Measurements from ENCODE around the gene GSC2.

The GSC2 gene

GRCh38 chr22:19134874-19135273 is 15.2 kb downstream of the GSC2 start:
- TF ChIP-seq FOXK2 (IDR thresholded peaks at IDR 0.05) (no peak), CTBP1 (IDR thresholded peaks at IDR 0.05; ENCODE audit: borderline replicate concordance) (no peak), NFRKB (IDR thresholded peaks at IDR 0.05) (no peak), ELF4 (IDR thresholded peaks at IDR 0.05) (no peak), ARNT (IDR thresholded peaks at IDR 0.05) (no peak), BHLHE40 (IDR thresholded peaks at IDR 0.05; ENCODE audit: borderline replicate concordance) (no peak), FOXA1 (IDR thresholded peaks at IDR 0.05) (no peak), TARDBP (IDR thresholded peaks at IDR 0.05) (no peak), LEF1 (IDR thresholded peaks at IDR 0.05; ENCODE audit: borderline replicate concordance) (no peak), FOXM1 (IDR thresholded peaks at IDR 0.05; ENCODE audit: borderline replicate concordance) (no peak), PKNOX1 (IDR thresholded peaks at IDR 0.05) (no peak), SP1 (IDR thresholded peaks at IDR 0.05) (no peak)
- ChIA-PET POLR2A (interaction anchor here (1.3 to 3.4 kb wide), 2 partner anchors 9 to 12 kb away, joined by 7 to 29 read pairs; partner anchors contain the start of genes DGCR2 and ESS2), CTCF (no interaction called here)
- no peak for DNase-seq (ENCODE audit: extremely low spot score)

GRCh38 chr22:19134176-19134831 is 15.8 kb downstream of the GSC2 start:
- TF ChIP-seq L3MBTL2 (conservative IDR thresholded peaks at IDR 0.05) (no peak), FOXM1 (IDR thresholded peaks at IDR 0.05; ENCODE audit: borderline replicate concordance) (no peak), FOXK2 (IDR thresholded peaks at IDR 0.05) (no peak), CTBP1 (IDR thresholded peaks at IDR 0.05; ENCODE audit: borderline replicate concordance) (no peak), FOXA1 (IDR thresholded peaks at IDR 0.05) (no peak), PKNOX1 (IDR thresholded peaks at IDR 0.05) (no peak), HDGF (IDR thresholded peaks at IDR 0.05; ENCODE audit: borderline replicate concordance) (no peak), ZNF384 (IDR thresholded peaks at IDR 0.05) (no peak), ARNT (IDR thresholded peaks at IDR 0.05) (no peak), NFRKB (IDR thresholded peaks at IDR 0.05) (no peak), SUZ12 (IDR thresholded peaks at IDR 0.05) (no peak), LEF1 (IDR thresholded peaks at IDR 0.05; ENCODE audit: borderline replicate concordance) (no peak), SP1 (IDR thresholded peaks at IDR 0.05) (no peak), ELF4 (IDR thresholded peaks at IDR 0.05) (no peak), BHLHE40 (IDR thresholded peaks at IDR 0.05; ENCODE audit: borderline replicate concordance) (no peak)
- ChIA-PET CTCF (no interaction called here), POLR2A (interaction anchor here (1.3 to 3.4 kb wide), 2 partner anchors 10 to 11 kb away, joined by 7 to 29 read pairs; partner anchors contain the start of genes DGCR2 and ESS2)

GRCh38 chr22:19133561-19133960 is 16.5 kb downstream of the GSC2 start:
- TF ChIP-seq L3MBTL2 (conservative IDR thresholded peaks at IDR 0.05) (no peak), HDGF (IDR thresholded peaks at IDR 0.05; ENCODE audit: borderline replicate concordance) (no peak), FOXM1 (IDR thresholded peaks at IDR 0.05; ENCODE audit: borderline replicate concordance) (no peak)
- ChIA-PET CTCF (interaction anchor here (1.0 kb wide), 1 partner anchor 11 kb away, joined by 4 read pairs; the partner anchor contains the start of gene ESS2), POLR2A (interaction anchor here (1.0 to 3.4 kb wide), 3 partner anchors 11 kb away, joined by 3 to 29 read pairs (median 7); partner anchors contain the start of genes DGCR2 and ESS2)
- no peak for DNase-seq (ENCODE audit: extremely low spot score)

More at GRCh38 chr22:19134176-19134831, 15.8 kb downstream of the GSC2 start:
- DNase-seq (ENCODE audit: extremely low spot score), result no peak

GRCh38 chr22:19132693-19133400 is 17.2 kb downstream of the GSC2 start:
- POLR2A ChIA-PET, result interaction anchor here (1.0 to 3.4 kb wide), 2 partner anchors 11 kb away, joined by 3 to 29 read pairs; partner anchors contain the start of genes DGCR2 and ESS2
- no peak for DNase-seq (ENCODE audit: extremely low spot score)
- CTCF ChIA-PET, result interaction anchor here (0.7 to 1.0 kb wide), 2 partner anchors 12 to 176 kb away, joined by 3 to 4 read pairs; partner anchors contain the start of gene ESS2
- no peak for TF ChIP-seq ZNF384 (IDR thresholded peaks at IDR 0.05)
- no peak for TF ChIP-seq SP1 (IDR thresholded peaks at IDR 0.05)
- no peak for TF ChIP-seq ELF4 (IDR thresholded peaks at IDR 0.05)
- no peak for TF ChIP-seq L3MBTL2 (conservative IDR thresholded peaks at IDR 0.05)
- no peak for TF ChIP-seq SUZ12 (IDR thresholded peaks at IDR 0.05)
- no peak for TF ChIP-seq BHLHE40 (IDR thresholded peaks at IDR 0.05; ENCODE audit: borderline replicate concordance)
- no peak for TF ChIP-seq LEF1 (IDR thresholded peaks at IDR 0.05; ENCODE audit: borderline replicate concordance)
- no peak for TF ChIP-seq FOXM1 (IDR thresholded peaks at IDR 0.05; ENCODE audit: borderline replicate concordance)

- DNase-seq (ENCODE audit: extremely low spot score), result no peak
- CTCF ChIA-PET, result interaction anchor here (0.6 to 0.7 kb wide), 2 partner anchors 37 to 176 kb away, joined by 3 read pairs; no protein-coding TSS in a partner anchor
- POLR2A ChIA-PET, result interaction anchor here (3.4 kb wide), 1 partner anchor 12 kb away, joined by 29 read pairs; the partner anchor contains the start of gene ESS2
- TF ChIP-seq LEF1 (IDR thresholded peaks at IDR 0.05; ENCODE audit: borderline replicate concordance), result no peak
- TF ChIP-seq ELF4 (IDR thresholded peaks at IDR 0.05), result no peak
- no peak for TF ChIP-seq HDGF (IDR thresholded peaks at IDR 0.05; ENCODE audit: borderline replicate concordance)
Measured at GRCh38 chr22:19132153-19132552, 17.9 kb downstream of the GSC2 start.

GRCh38 chr22:19131685-19132015 is 18.4 kb downstream of the GSC2 start:
- no peak for DNase-seq (ENCODE audit: extremely low spot score)
- CTCF ChIA-PET, result interaction anchor here (0.6 kb wide), 1 partner anchor 38 kb away, joined by 3 read pairs; no protein-coding TSS in a partner anchor
- TF ChIP-seq LEF1 (IDR thresholded peaks at IDR 0.05; ENCODE audit: borderline replicate concordance) (no peak), BHLHE40 (IDR thresholded peaks at IDR 0.05; ENCODE audit: borderline replicate concordance) (no peak), PKNOX1 (IDR thresholded peaks at IDR 0.05) (no peak), ZNF384 (IDR thresholded peaks at IDR 0.05) (no peak), CTBP1 (IDR thresholded peaks at IDR 0.05; ENCODE audit: borderline replicate concordance) (no peak), FOXK2 (IDR thresholded peaks at IDR 0.05) (no peak), TARDBP (IDR thresholded peaks at IDR 0.05) (no peak)
- POLR2A ChIA-PET, result interaction anchor here (3.0 to 3.4 kb wide), 2 partner anchors 12 to 13 kb away, joined by 10 to 29 read pairs; partner anchors contain the start of gene ESS2
